ENCODE data around the gene STC2. TPM values are rescaled to one million over a fixed set of nuclear protein-coding genes. Genes with fewer than 3 reads are reported as not detected.

STC2 gene
- total and polyA plus RNA-seq, 5 experiments from 2014 or later = not detected

- no peak overlapping the region for H3K27ac Mint-ChIP-seq
- peak overlapping the region in 1 of 10 donors; percentile 20 for H3K4me3 Mint-ChIP-seq
- H3K27me3 Mint-ChIP-seq = peaks cover 36 to 82% (median 57%) of the 10 kb centered on the region in 5 donors
- POLR2A ChIA-PET = no interaction called here
- ATAC-seq (no peak), DNase-seq (no peak)
- H3K36me3 Mint-ChIP-seq = no peaks in the 10 kb centered on the region
- H3K9me3 Mint-ChIP-seq = peaks cover 0 to 13% (median 2%) of the 10 kb centered on the region in 9 donors
- peaks cover 5 to 21% (median 13%) of the 10 kb centered on the region in 4 donors for H3K4me1 Mint-ChIP-seq
Measured at GRCh38 chr5:173281910-173282309, 46.3 kb downstream of the STC2 start.

GRCh38 chr5:173279166-173279565 is 49.0 kb downstream of the STC2 start:
- H3K4me3 Mint-ChIP-seq = no peak overlapping the region
- peaks cover 29 to 66% (median 44%) of the 10 kb centered on the region in 5 donors for H3K27me3 Mint-ChIP-seq
- peaks cover 0 to 6% (median 0%) of the 10 kb centered on the region in 3 donors for H3K36me3 Mint-ChIP-seq

GRCh38 chr5:173278641-173279040 is 49.6 kb downstream of the STC2 start:
- POLR2A ChIA-PET = no interaction called here
- H3K27me3 Mint-ChIP-seq = peaks cover 28 to 62% (median 43%) of the 10 kb centered on the region in 5 donors
- H3K36me3 Mint-ChIP-seq = peaks cover 0 to 6% (median 0%) of the 10 kb centered on the region in 3 donors
- no peak overlapping the region for H3K4me3 Mint-ChIP-seq
- peaks cover 0 to 8% (median 6%) of the 10 kb centered on the region in 4 donors for H3K4me1 Mint-ChIP-seq
- H3K9me3 Mint-ChIP-seq = peaks cover 0 to 10% (median 2%) of the 10 kb centered on the region in 9 donors
- DNase-seq (no peak), ATAC-seq (no peak)
- H3K27ac Mint-ChIP-seq = no peak overlapping the region

More at GRCh38 chr5:173279166-173279565, 49.0 kb downstream of the STC2 start:
- Mint-ChIP-seq H3K27ac (no peak overlapping the region), H3K9me3 (peaks cover 0 to 11% (median 2%) of the 10 kb centered on the region in 9 donors), H3K4me1 (peaks cover 2 to 11% (median 8%) of the 10 kb centered on the region in 4 donors)
- DNase-seq = no peak
- POLR2A ChIA-PET = no interaction called here
- ATAC-seq = no peak

- no peak for ATAC-seq
- H3K9me3 Mint-ChIP-seq = peaks cover 0 to 10% (median 3%) of the 10 kb centered on the region in 9 donors
- no peak overlapping the region for H3K27ac Mint-ChIP-seq
- no peak for DNase-seq
- H3K4me3 Mint-ChIP-seq = no peak overlapping the region
- H3K4me1 Mint-ChIP-seq = peaks cover 0 to 4% (median 2%) of the 10 kb centered on the region in 4 donors
- peaks cover 28 to 62% (median 42%) of the 10 kb centered on the region in 5 donors for H3K27me3 Mint-ChIP-seq
- peaks cover 0 to 6% (median 0%) of the 10 kb centered on the region in 3 donors for H3K36me3 Mint-ChIP-seq
- POLR2A ChIA-PET = no interaction called here
Measured at GRCh38 chr5:173278172-173278571, 50.0 kb downstream of the STC2 start.

GRCh38 chr5:173274771-173275170 is 53.4 kb downstream of the STC2 start:
- Mint-ChIP-seq H3K4me1 (no peaks in the 10 kb centered on the region), H3K27ac (no peak overlapping the region), H3K4me3 (no peak overlapping the region), H3K9me3 (peaks cover 0 to 18% (median 5%) of the 10 kb centered on the region in 9 donors), H3K27me3 (peaks cover 16 to 49% (median 29%) of the 10 kb centered on the region in 5 donors), H3K36me3 (peaks cover 0 to 6% (median 0%) of the 10 kb centered on the region in 3 donors)
- POLR2A ChIA-PET = no interaction called here
- DNase-seq = no peak
- ATAC-seq = no peak

- DNase-seq (no peak), ATAC-seq (no peak)
- POLR2A ChIA-PET = no interaction called here
- no peak overlapping the region for H3K27ac Mint-ChIP-seq
- no peaks in the 10 kb centered on the region for H3K4me1 Mint-ChIP-seq
- H3K9me3 Mint-ChIP-seq = peaks cover 0 to 18% (median 5%) of the 10 kb centered on the region in 9 donors
- H3K4me3 Mint-ChIP-seq = no peak overlapping the region
- H3K27me3 Mint-ChIP-seq = peaks cover 9 to 53% (median 27%) of the 10 kb centered on the region in 5 donors
- H3K36me3 Mint-ChIP-seq = peaks cover 0 to 6% (median 0%) of the 10 kb centered on the region in 3 donors
Measured at GRCh38 chr5:173271419-173271818, 56.8 kb downstream of the STC2 start.

GRCh38 chr5:173268750-173269432 is 59.3 kb downstream of the STC2 start:
- Mint-ChIP-seq H3K9me3 (peaks cover 0 to 8% (median 3%) of the 10 kb centered on the region in 9 donors), H3K27me3 (peaks cover 9 to 63% (median 25%) of the 10 kb centered on the region in 5 donors), H3K4me1 (no peaks in the 10 kb centered on the region), H3K27ac (no peak overlapping the region), H3K36me3 (no peaks in the 10 kb centered on the region), H3K4me3 (no peak overlapping the region)
- no peak for ATAC-seq
- POLR2A ChIA-PET = no interaction called here
- no peak for DNase-seq

- Mint-ChIP-seq H3K4me3 (no peak overlapping the region), H3K27me3 (peaks cover 9 to 46% (median 24%) of the 10 kb centered on the region in 5 donors), H3K4me1 (no peaks in the 10 kb centered on the region), H3K9me3 (no peaks in the 10 kb centered on the region), H3K27ac (no peak overlapping the region), H3K36me3 (no peaks in the 10 kb centered on the region)
- no peak for DNase-seq
- POLR2A ChIA-PET = no interaction called here
- no peak for ATAC-seq
Measured at GRCh38 chr5:173265433-173265832, 62.8 kb downstream of the STC2 start.

Small RNA genes within 50 kb of the gene (microRNA-seq; reads per million reads assigned to microRNA genes)
- gene MIR8056 (ENCODE audit: borderline microRNAs expressed) = not detected

Other genes starting within 250 kb of the STC2 start
- 1 to 10 TPM; 6.9 to 8.3 TPM for gene BNIP1, start 183.9 kb downstream of the STC2 start, total RNA-seq
- 10 to 100 TPM; 11.0 to 19.3 (median 15.5) TPM for gene BNIP1, start 183.9 kb downstream of the STC2 start, polyA plus RNA-seq
- gene NKX2-5, start 93.2 kb downstream of the STC2 start, total RNA-seq = not detected
- under 1 TPM in 1 of 3 donors, not detected in 2; 0.36 TPM for gene NKX2-5, start 93.2 kb downstream of the STC2 start, polyA plus RNA-seq